GM08714 (cell line): Measurements from ENCODE around the gene CUX1.

Source experiments
- H3K4me3 ChIP-seq: fragments of 200-500 bp; sonication (Bioruptor generic); 2 replicates; pipeline ENCODE4 v1.5.1; 2014; ENCODE audit warnings: mild to moderate bottlenecking, low read length, inconsistent platforms
- ZNF274 ChIP-seq: IDR thresholded peaks from 2 replicates; pipeline ENCODE4 v1.6.1; 2012; ENCODE audit warnings: mild to moderate bottlenecking, low read depth, low read length

The CUX1 gene

GRCh38 chr7:101961811-101962210 is 144.4 kb downstream of the CUX1 start:
- no peak for TF ChIP-seq ZNF274
- H3K4me3 ChIP-seq: no peak overlapping the region

- no peak for TF ChIP-seq ZNF274
- H3K4me3 ChIP-seq: no peak overlapping the region
Measured at GRCh38 chr7:101963693-101964092, 146.3 kb downstream of the CUX1 start.

GRCh38 chr7:101964680-101965452 is 147.4 kb downstream of the CUX1 start:
- no peak overlapping the region for H3K4me3 ChIP-seq
- no peak for TF ChIP-seq ZNF274

GRCh38 chr7:101968720-101969466 is 151.5 kb downstream of the CUX1 start:
- no peak for TF ChIP-seq ZNF274
- no peak overlapping the region for H3K4me3 ChIP-seq

- H3K4me3 ChIP-seq: no peak overlapping the region
- no peak for TF ChIP-seq ZNF274
Measured at GRCh38 chr7:101969997-101970585, 152.7 kb downstream of the CUX1 start.

- no peak for TF ChIP-seq ZNF274
- no peak overlapping the region for H3K4me3 ChIP-seq
Measured at GRCh38 chr7:101970801-101971200, 153.4 kb downstream of the CUX1 start.

GRCh38 chr7:101971457-101971856 is 154.0 kb downstream of the CUX1 start:
- TF ChIP-seq ZNF274: no peak
- no peak overlapping the region for H3K4me3 ChIP-seq

GRCh38 chr7:101972627-101973026 is 155.2 kb downstream of the CUX1 start:
- no peak for TF ChIP-seq ZNF274

GRCh38 chr7:101973130-101973529 is 155.7 kb downstream of the CUX1 start:
- no peak for TF ChIP-seq ZNF274
- no peak overlapping the region for H3K4me3 ChIP-seq

More at GRCh38 chr7:101972627-101973026, 155.2 kb downstream of the CUX1 start:
- no peak overlapping the region for H3K4me3 ChIP-seq

GRCh38 chr7:101974393-101974792 is 157.0 kb downstream of the CUX1 start:
- no peak overlapping the region for H3K4me3 ChIP-seq
- TF ChIP-seq ZNF274: no peak

GRCh38 chr7:101975046-101975445 is 157.6 kb downstream of the CUX1 start:
- no peak for TF ChIP-seq ZNF274
- H3K4me3 ChIP-seq: no peak overlapping the region

- TF ChIP-seq ZNF274: no peak
Measured at GRCh38 chr7:101976411-101976810, 159.0 kb downstream of the CUX1 start.

GRCh38 chr7:101977249-101977648 is 159.8 kb downstream of the CUX1 start:
- no peak overlapping the region for H3K4me3 ChIP-seq
- no peak for TF ChIP-seq ZNF274

More at GRCh38 chr7:101976411-101976810, 159.0 kb downstream of the CUX1 start:
- no peak overlapping the region for H3K4me3 ChIP-seq

- H3K4me3 ChIP-seq: no peak overlapping the region
- TF ChIP-seq ZNF274: no peak
Measured at GRCh38 chr7:101978683-101979082, 161.3 kb downstream of the CUX1 start.
